ENCODE data around the gene PPP1R1B. TPM values are rescaled to one million over a fixed set of nuclear protein-coding genes. Genes with fewer than 3 reads are reported as not detected.

The PPP1R1B gene
- total and polyA plus RNA-seq, 2 donors from 2014 or later: 22.9 to 31.1 TPM

- TF ChIP-seq, protein P1, sequence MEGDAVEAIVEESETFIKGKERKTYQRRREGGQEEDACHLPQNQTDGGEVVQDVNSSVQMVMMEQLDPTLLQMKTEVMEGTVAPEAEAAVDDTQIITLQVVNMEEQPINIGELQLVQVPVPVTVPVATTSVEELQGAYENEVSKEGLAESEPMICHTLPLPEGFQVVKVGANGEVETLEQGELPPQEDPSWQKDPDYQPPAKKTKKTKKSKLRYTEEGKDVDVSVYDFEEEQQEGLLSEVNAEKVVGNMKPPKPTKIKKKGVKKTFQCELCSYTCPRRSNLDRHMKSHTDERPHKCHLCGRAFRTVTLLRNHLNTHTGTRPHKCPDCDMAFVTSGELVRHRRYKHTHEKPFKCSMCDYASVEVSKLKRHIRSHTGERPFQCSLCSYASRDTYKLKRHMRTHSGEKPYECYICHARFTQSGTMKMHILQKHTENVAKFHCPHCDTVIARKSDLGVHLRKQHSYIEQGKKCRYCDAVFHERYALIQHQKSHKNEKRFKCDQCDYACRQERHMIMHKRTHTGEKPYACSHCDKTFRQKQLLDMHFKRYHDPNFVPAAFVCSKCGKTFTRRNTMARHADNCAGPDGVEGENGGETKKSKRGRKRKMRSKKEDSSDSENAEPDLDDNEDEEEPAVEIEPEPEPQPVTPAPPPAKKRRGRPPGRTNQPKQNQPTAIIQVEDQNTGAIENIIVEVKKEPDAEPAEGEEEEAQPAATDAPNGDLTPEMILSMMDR (IDR thresholded peaks at IDR 0.05; ENCODE audit: borderline replicate concordance, extremely low read depth, insufficient read depth): no peak
- Histone ChIP-seq H3K36me3 (ENCODE audit: control insufficient read depth in 2 of 3, insufficient read depth in 3 of 3, low read length in 3 of 3) (no peaks in the 10 kb centered on the region), H3K27me3 (ENCODE audit: control insufficient read depth, insufficient read depth, low read length) (peaks cover 16% of the 10 kb centered on the region), H3K9ac (ENCODE audit: low read length in 3 of 3) (no peak overlapping the region), H3K4me1 (ENCODE audit: control insufficient read depth in 2 of 3, insufficient read depth in 2 of 3, low read depth in 1 of 3, low read length in 3 of 3) (no peaks in the 10 kb centered on the region), H3K27ac (ENCODE audit: low read depth in 2 of 2, low read length in 2 of 2) (no peak overlapping the region), H3K4me3 (ENCODE audit: low read length in 3 of 3) (no peak overlapping the region), H3K9me3 (ENCODE audit: control insufficient read depth in 2 of 3, insufficient read depth in 1 of 3, low read length in 3 of 3) (no peaks in the 10 kb centered on the region)
- DNase-seq (peak; percentile 67 to 95 (median 86)), FAIRE-seq (no peak)
- intact Hi-C loops (cut with DNase I): no loop called here
Observed at GRCh38 chr17:39591958-39592954, 34.5 kb upstream of the PPP1R1B start.

DNA sequence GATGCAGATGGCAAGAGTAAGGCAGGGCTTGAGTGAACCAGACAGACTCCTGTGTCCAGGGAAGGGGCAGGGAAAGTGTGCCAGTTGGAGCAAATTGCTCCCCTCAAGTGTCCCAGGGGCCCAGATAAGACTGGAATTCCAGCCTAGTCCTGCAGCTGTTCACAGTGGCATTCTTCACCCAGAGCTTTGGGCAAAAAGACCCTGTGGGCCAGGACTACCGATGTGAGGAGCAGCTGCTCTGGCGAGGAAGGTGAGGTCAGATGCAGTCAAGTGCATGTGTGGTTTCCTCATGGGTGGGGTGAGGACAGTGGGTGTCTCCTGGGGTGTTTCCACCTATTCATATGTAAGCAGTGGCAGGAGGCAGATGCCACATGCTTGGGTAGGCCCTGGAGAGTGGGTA lies 33.4 kb upstream of the PPP1R1B start:
- FAIRE-seq (no peak), DNase-seq (no peak)
- intact Hi-C loops (cut with DNase I): no loop called here
- H3K27me3 ChIP-seq (ENCODE audit: control insufficient read depth, insufficient read depth, low read length): peaks cover 27% of the 10 kb centered on the region
- TF ChIP-seq, protein P1 (IDR thresholded peaks at IDR 0.05; ENCODE audit: borderline replicate concordance, extremely low read depth, insufficient read depth): no peak
- no peak overlapping the region for H3K9ac ChIP-seq (ENCODE audit: low read length in 3 of 3)
- no peaks in the 10 kb centered on the region for H3K36me3 ChIP-seq (ENCODE audit: control insufficient read depth in 2 of 3, insufficient read depth in 3 of 3, low read length in 3 of 3)
- no peak overlapping the region for H3K4me3 ChIP-seq (ENCODE audit: low read length in 3 of 3)
- no peaks in the 10 kb centered on the region for H3K9me3 ChIP-seq (ENCODE audit: control insufficient read depth in 2 of 3, insufficient read depth in 1 of 3, low read length in 3 of 3)
- H3K4me1 ChIP-seq (ENCODE audit: control insufficient read depth in 2 of 3, insufficient read depth in 2 of 3, low read depth in 1 of 3, low read length in 3 of 3): no peaks in the 10 kb centered on the region
- no peak overlapping the region for H3K27ac ChIP-seq (ENCODE audit: low read depth in 2 of 2, low read length in 2 of 2)

DNA sequence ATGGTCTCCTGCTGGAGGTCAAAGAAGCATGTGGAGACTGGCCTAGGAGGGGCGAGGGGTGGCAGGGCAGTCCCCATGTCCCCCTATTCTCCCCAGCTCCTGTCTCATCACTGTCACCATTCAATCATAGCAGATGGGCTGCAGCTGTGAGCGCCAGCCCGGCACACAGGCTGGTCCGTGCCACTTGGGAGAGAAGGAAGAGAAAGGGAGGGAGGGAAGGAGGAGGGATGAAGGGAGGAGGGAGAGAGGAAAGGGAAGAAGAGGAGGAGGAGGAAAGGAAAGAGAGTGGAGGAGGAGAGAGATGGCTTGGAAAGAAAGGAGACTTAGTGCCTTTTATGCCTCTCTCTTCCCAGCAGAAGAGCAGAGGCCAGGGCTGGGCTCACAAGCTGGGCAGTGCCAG lies 31.5 kb upstream of the PPP1R1B start:
- H3K27ac ChIP-seq (ENCODE audit: low read depth in 2 of 2, low read length in 2 of 2): no peak overlapping the region
- no peak for DNase-seq
- no peak for FAIRE-seq
- H3K4me3 ChIP-seq (ENCODE audit: low read length in 3 of 3): no peak overlapping the region
- no peaks in the 10 kb centered on the region for H3K9me3 ChIP-seq (ENCODE audit: control insufficient read depth in 2 of 3, insufficient read depth in 1 of 3, low read length in 3 of 3)
- no peaks in the 10 kb centered on the region for H3K4me1 ChIP-seq (ENCODE audit: control insufficient read depth in 2 of 3, insufficient read depth in 2 of 3, low read depth in 1 of 3, low read length in 3 of 3)
- no peaks in the 10 kb centered on the region for H3K36me3 ChIP-seq (ENCODE audit: control insufficient read depth in 2 of 3, insufficient read depth in 3 of 3, low read length in 3 of 3)
- intact Hi-C loops (cut with DNase I): no loop called here
- TF ChIP-seq, protein P1 (IDR thresholded peaks at IDR 0.05; ENCODE audit: borderline replicate concordance, extremely low read depth, insufficient read depth): no peak
- H3K27me3 ChIP-seq (ENCODE audit: control insufficient read depth, insufficient read depth, low read length): peaks cover 40% of the 10 kb centered on the region
- no peak overlapping the region for H3K9ac ChIP-seq (ENCODE audit: low read length in 3 of 3)
